HepG2 (cell line): ENCODE results near the gene PDE4C. TPM values are rescaled to one million over a fixed set of nuclear protein-coding genes. Genes with fewer than 3 reads are reported as not detected.

Source experiments
- CEBPG ChIP-seq: IDR thresholded peaks from 2 replicates; pipeline ENCODE4 v1.6.1; 2016
- FOXJ3 ChIP-seq: sonication (generic); formaldehyde crosslinking; IDR thresholded peaks from 2 replicates; pipeline ENCODE4 v1.4.0; 2020; ENCODE audit warnings: missing genetic modification reagents, mild to moderate bottlenecking, borderline replicate concordance
- GTF2F1 ChIP-seq: fragments of 150-350 bp; IDR thresholded peaks from 2 replicates; pipeline ENCODE4 v1.6.1; 2014; ENCODE audit warnings: low read length
- NFKBIZ ChIP-seq: IDR thresholded peaks from 2 replicates; pipeline ENCODE4 v1.6.1; 2018; ENCODE audit warnings: missing genetic modification reagents, missing compliant biosample characterization
- PCBP1 ChIP-seq: fragments of 200-400 bp; formaldehyde crosslinking; IDR thresholded peaks from 2 replicates; pipeline ENCODE4 v1.6.1; 2017; ENCODE audit warnings: mild to moderate bottlenecking, low read depth, low read length, borderline replicate concordance
- POGK ChIP-seq: sonication (generic); formaldehyde crosslinking; conservative IDR thresholded peaks from 2 replicates; pipeline ENCODE4 v1.8.0; 2022; ENCODE audit warnings: mild to moderate bottlenecking, moderate library complexity, missing genetic modification reagents
- RORA ChIP-seq: sonication (generic); formaldehyde crosslinking; IDR thresholded peaks from 2 replicates; pipeline ENCODE4 v1.5.0; 2020; ENCODE audit warnings: mild to moderate bottlenecking, missing genetic modification reagents, moderate library complexity
- TARDBP ChIP-seq: sonication (generic); formaldehyde crosslinking; IDR thresholded peaks from 2 replicates; pipeline ENCODE4 v1.8.0; 2022; ENCODE audit warnings: mild to moderate bottlenecking, missing genetic modification reagents
- ZNF687 ChIP-seq: sonication (generic); formaldehyde crosslinking; IDR thresholded peaks from 2 replicates; pipeline ENCODE4 v1.5.1; 2020; ENCODE audit warnings: mild to moderate bottlenecking, missing genetic modification reagents, moderate library complexity
- ZNF800 ChIP-seq: sonication (generic); formaldehyde crosslinking; IDR thresholded peaks from 2 replicates; pipeline ENCODE4 v1.4.0; 2020; ENCODE audit warnings: missing genetic modification reagents
- polyA plus RNA-seq, 8 experiments: library from polyadenylated mRNA; depleted of rRNA in 3 of 8; stranded (reverse) in 7 of 8; unstranded in 1 of 8; fragments of >200 nt; fragmentation: Illumina TruSeq in 4 of 8; extraction: Trizol in 4 of 8; gene quantifications; 2 replicates each; pipeline versions ENCODE4 v1.2.1 to v1.2.3, GENCODE V29; 2011 to 2016; ENCODE audit warnings: low read depth in 4 of 8, missing spikeins in 1 of 8, mixed read lengths in 1 of 8; ENCODE audit not compliant: insufficient read depth in 1 of 8
- total RNA-seq, 5 experiments: library from RNA; depleted of rRNA; stranded (reverse); fragments of >200 nt; fragmentation: Illumina TruSeq; extraction: Trizol; gene quantifications; 2 replicates each; pipeline ENCODE4 v1.2.3, GENCODE V29; 2016; ENCODE audit warnings: low read depth in 1 of 5
- TF ChIP-seq, protein P1 (sequence below): sonication (generic); formaldehyde crosslinking; IDR thresholded peaks from 2 replicates; pipeline ENCODE4 v1.4.0; 2020; ENCODE audit warnings: missing genetic modification reagents
- TF ChIP-seq, protein P2 (sequence below): sonication (generic); formaldehyde crosslinking; IDR thresholded peaks from 2 replicates; pipeline ENCODE4 v1.5.0; 2020; ENCODE audit warnings: missing genetic modification reagents, mild to moderate bottlenecking, borderline replicate concordance

The PDE4C gene
- total and polyA plus RNA-seq, 2 of the 13 experiments (the other 11 are each of a cell fraction or from before 2014, with no cell fraction given) = 1.4 to 14.0 TPM

GRCh38 chr19:18192673-18193387 is 33.4 kb downstream of the PDE4C start, which contains the start of gene MPV17L2 (continued):
- TF ChIP-seq RORA (CRISPR knock-in tag) (no peak), POGK (CRISPR knock-in tag) (peak; percentile 66; the same call in 1 of the 2 replicates), ZNF800 (CRISPR knock-in tag) (0 out of 2 replicates have a peak, but pooled peaks have one; percentile 54), TARDBP (no peak), FOXJ3 (CRISPR knock-in tag) (0 out of 2 replicates have a peak, but pooled peaks have one; percentile 55), PCBP1 (peak; percentile 76; the same call in 1 of the 2 replicates), ZNF687 (CRISPR knock-in tag) (peak; percentile 55), CEBPG (CRISPR knock-in tag) (peak; percentile 74), NFKBIZ (CRISPR knock-in tag) (no peak), GTF2F1 (no peak)
- TF ChIP-seq, protein P1, sequence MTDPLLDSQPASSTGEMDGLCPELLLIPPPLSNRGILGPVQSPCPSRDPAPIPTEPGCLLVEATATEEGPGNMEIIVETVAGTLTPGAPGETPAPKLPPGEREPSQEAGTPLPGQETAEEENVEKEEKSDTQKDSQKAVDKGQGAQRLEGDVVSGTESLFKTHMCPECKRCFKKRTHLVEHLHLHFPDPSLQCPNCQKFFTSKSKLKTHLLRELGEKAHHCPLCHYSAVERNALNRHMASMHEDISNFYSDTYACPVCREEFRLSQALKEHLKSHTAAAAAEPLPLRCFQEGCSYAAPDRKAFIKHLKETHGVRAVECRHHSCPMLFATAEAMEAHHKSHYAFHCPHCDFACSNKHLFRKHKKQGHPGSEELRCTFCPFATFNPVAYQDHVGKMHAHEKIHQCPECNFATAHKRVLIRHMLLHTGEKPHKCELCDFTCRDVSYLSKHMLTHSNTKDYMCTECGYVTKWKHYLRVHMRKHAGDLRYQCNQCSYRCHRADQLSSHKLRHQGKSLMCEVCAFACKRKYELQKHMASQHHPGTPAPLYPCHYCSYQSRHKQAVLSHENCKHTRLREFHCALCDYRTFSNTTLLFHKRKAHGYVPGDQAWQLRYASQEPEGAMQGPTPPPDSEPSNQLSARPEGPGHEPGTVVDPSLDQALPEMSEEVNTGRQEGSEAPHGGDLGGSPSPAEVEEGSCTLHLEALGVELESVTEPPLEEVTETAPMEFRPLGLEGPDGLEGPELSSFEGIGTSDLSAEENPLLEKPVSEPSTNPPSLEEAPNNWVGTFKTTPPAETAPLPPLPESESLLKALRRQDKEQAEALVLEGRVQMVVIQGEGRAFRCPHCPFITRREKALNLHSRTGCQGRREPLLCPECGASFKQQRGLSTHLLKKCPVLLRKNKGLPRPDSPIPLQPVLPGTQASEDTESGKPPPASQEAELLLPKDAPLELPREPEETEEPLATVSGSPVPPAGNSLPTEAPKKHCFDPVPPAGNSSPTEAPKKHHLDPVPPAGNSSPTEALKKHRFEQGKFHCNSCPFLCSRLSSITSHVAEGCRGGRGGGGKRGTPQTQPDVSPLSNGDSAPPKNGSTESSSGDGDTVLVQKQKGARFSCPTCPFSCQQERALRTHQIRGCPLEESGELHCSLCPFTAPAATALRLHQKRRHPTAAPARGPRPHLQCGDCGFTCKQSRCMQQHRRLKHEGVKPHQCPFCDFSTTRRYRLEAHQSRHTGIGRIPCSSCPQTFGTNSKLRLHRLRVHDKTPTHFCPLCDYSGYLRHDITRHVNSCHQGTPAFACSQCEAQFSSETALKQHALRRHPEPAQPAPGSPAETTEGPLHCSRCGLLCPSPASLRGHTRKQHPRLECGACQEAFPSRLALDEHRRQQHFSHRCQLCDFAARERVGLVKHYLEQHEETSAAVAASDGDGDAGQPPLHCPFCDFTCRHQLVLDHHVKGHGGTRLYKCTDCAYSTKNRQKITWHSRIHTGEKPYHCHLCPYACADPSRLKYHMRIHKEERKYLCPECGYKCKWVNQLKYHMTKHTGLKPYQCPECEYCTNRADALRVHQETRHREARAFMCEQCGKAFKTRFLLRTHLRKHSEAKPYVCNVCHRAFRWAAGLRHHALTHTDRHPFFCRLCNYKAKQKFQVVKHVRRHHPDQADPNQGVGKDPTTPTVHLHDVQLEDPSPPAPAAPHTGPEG = 0 out of 2 replicates have a peak, but pooled peaks have one; percentile 33
- TF ChIP-seq, protein P2, sequence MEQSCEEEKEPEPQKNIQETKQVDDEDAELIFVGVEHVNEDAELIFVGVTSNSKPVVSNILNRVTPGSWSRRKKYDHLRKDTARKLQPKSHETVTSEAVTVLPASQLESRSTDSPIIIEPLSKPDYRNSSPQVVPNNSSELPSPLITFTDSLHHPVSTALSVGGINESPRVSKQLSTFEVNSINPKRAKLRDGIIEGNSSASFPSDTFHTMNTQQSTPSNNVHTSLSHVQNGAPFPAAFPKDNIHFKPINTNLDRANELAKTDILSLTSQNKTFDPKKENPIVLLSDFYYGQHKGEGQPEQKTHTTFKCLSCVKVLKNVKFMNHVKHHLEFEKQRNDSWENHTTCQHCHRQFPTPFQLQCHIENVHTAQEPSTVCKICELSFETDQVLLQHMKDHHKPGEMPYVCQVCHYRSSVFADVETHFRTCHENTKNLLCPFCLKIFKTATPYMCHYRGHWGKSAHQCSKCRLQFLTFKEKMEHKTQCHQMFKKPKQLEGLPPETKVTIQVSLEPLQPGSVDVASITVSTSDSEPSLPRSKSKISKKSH = peak; percentile 5; the same call in 1 of the 2 replicates
